A673 (cell line): ENCODE measurements around the gene ARHGAP15. TPM values are rescaled to one million over a fixed set of nuclear protein-coding genes. Genes with fewer than 3 reads are reported as not detected.

Experiments used
- BruUV-seq: library from RNA; stranded (reverse); fragments of 400-500 nt; replicated peaks from 2 replicates; lab custom pipeline; 2021; lab: Mats Ljungman, UMichigan
- CTCF ChIA-PET: fragments of 300-600 bp; sonication (Branson Sonifier 250); formaldehyde crosslinking; loops from one replicate; lab custom pipeline; 2022; ENCODE audit warnings: antibody characterized with exemption; lab: Charles Lee
- POLR2A ChIA-PET: fragments of 300-600 bp; sonication (Branson Sonifier 250); formaldehyde crosslinking; loops from one replicate; lab custom pipeline; 2022; ENCODE audit warnings: antibody characterized with exemption; ENCODE audit not compliant: low non-redundant PET; lab: Charles Lee
- DNase-seq: peaks from one replicate; pipeline ENCODE4 v3.0.0-alpha.2; 2015; ENCODE audit warnings: low spot score
- H3K27ac ChIP-seq: fragments of 200-600 bp; sonication (generic); 2 replicates; pipeline ENCODE4 v1.5.1; 2016; ENCODE audit warnings: mixed run types, low read depth, mild to moderate bottlenecking, mixed read lengths, antibody characterized with exemption, low read length; ENCODE audit not compliant: poor library complexity, severe bottlenecking
- H3K27me3 ChIP-seq: fragments of 200-600 bp; sonication (generic); replicated peaks from 2 replicates; pipeline ENCODE4 v1.6.1; 2017; ENCODE audit warnings: mixed run types, low read depth, mild to moderate bottlenecking, mixed read lengths, antibody characterized with exemption, low read length; ENCODE audit not compliant: insufficient read depth, poor library complexity
- H3K36me3 ChIP-seq: fragments of 200-600 bp; sonication (generic); 2 replicates; pipeline ENCODE4 v1.6.1; 2016; ENCODE audit warnings: mixed run types, mild to moderate bottlenecking, mixed read lengths, antibody characterized with exemption, low read length; ENCODE audit not compliant: insufficient read depth, poor library complexity, severe bottlenecking
- H3K4me1 ChIP-seq: fragments of 200-600 bp; sonication (generic); 2 replicates; pipeline ENCODE4 v1.6.1; 2017; ENCODE audit warnings: mixed run types, mild to moderate bottlenecking, mixed read lengths, antibody characterized with exemption, low read length; ENCODE audit not compliant: insufficient read depth, poor library complexity, severe bottlenecking
- H3K4me3 ChIP-seq: fragments of 200-600 bp; sonication (generic); 2 replicates; pipeline ENCODE4 v1.5.1; 2016; ENCODE audit warnings: low read depth, mixed run types, mild to moderate bottlenecking, mixed read lengths, low read length; ENCODE audit not compliant: poor library complexity, severe bottlenecking
- H3K9me3 ChIP-seq: fragments of 200-600 bp; sonication (generic); 2 replicates; pipeline ENCODE4 v1.6.1; 2016; ENCODE audit warnings: mixed run types, low read depth, mild to moderate bottlenecking, mixed read lengths, antibody characterized with exemption, low read length; ENCODE audit not compliant: poor library complexity, severe bottlenecking
- CTCF ChIP-seq: fragments of 300-800, 200-600 bp; sonication (generic); conservative IDR thresholded peaks from 2 replicates; pipeline ENCODE4 v1.5.1; 2017; ENCODE audit warnings: low read depth, mild to moderate bottlenecking, antibody characterized with exemption, low read length, moderate library complexity, mixed read lengths
- EZH2 ChIP-seq: fragments of 200-600 bp; sonication (generic); IDR thresholded peaks from 2 replicates; pipeline ENCODE4 v1.6.1; 2017; ENCODE audit warnings: borderline replicate concordance, low read depth, mild to moderate bottlenecking, mixed read lengths, antibody characterized with exemption, low read length; ENCODE audit not compliant: poor library complexity, severe bottlenecking
- intact Hi-C: fragments of 100-400 bp; cut with micrococcal nuclease; formaldehyde crosslinking; loops from one replicate; pipeline ENCODE4 v1.10.0; 2022; ENCODE audit not compliant: unreplicated experiment
- total RNA-seq: library from RNA; stranded (reverse); gene quantifications from 2 replicates; pipeline ENCODE4 v1.2.3, GENCODE V29; 2021

ARHGAP15 gene
- total RNA-seq, 1 experiment from 2014 or later: not detected

- H3K36me3 ChIP-seq: no peaks in the 10 kb centered on the region
- TF ChIP-seq CTCF (no peak), EZH2 (no peak)
- no TSS peak for BruUV-seq
- no peak overlapping the region for H3K27ac ChIP-seq
- intact Hi-C loops: no loop called here
- ChIA-PET POLR2A (no interaction called here), CTCF (no interaction called here)
- H3K4me3 ChIP-seq: no peak overlapping the region
- no peaks in the 10 kb centered on the region for H3K27me3 ChIP-seq
- peaks cover 23% of the 10 kb centered on the region for H3K4me1 ChIP-seq
- no peak for DNase-seq
- H3K9me3 ChIP-seq: no peaks in the 10 kb centered on the region
Observed at GRCh38 chr2:143312441-143312840, 183.2 kb downstream of the ARHGAP15 start.

GRCh38 chr2:143313861-143314260 is 184.6 kb downstream of the ARHGAP15 start:
- peaks cover 23% of the 10 kb centered on the region for H3K4me1 ChIP-seq
- H3K4me3 ChIP-seq: no peak overlapping the region
- H3K36me3 ChIP-seq: no peaks in the 10 kb centered on the region
- no TSS peak for BruUV-seq
- H3K27ac ChIP-seq: no peak overlapping the region
- no peak for TF ChIP-seq CTCF
- no peak for TF ChIP-seq EZH2
- ChIA-PET POLR2A (no interaction called here), CTCF (no interaction called here)
- H3K9me3 ChIP-seq: no peaks in the 10 kb centered on the region
- intact Hi-C loops: no loop called here
- no peaks in the 10 kb centered on the region for H3K27me3 ChIP-seq
- DNase-seq: no peak

GRCh38 chr2:143321994-143322393 is 192.8 kb downstream of the ARHGAP15 start:
- Histone ChIP-seq H3K9me3 (no peaks in the 10 kb centered on the region), H3K27me3 (no peaks in the 10 kb centered on the region), H3K4me3 (no peak overlapping the region), H3K27ac (no peak overlapping the region), H3K4me1 (no peaks in the 10 kb centered on the region), H3K36me3 (no peaks in the 10 kb centered on the region)
- CTCF ChIA-PET: no interaction called here
- no peak for DNase-seq
- intact Hi-C loops: no loop called here
- no peak for TF ChIP-seq EZH2
- no peak for TF ChIP-seq CTCF
- BruUV-seq: no TSS peak
- POLR2A ChIA-PET: no interaction called here
